ENCODE results near the gene PIK3CA.

The PIK3CA gene

DNA sequence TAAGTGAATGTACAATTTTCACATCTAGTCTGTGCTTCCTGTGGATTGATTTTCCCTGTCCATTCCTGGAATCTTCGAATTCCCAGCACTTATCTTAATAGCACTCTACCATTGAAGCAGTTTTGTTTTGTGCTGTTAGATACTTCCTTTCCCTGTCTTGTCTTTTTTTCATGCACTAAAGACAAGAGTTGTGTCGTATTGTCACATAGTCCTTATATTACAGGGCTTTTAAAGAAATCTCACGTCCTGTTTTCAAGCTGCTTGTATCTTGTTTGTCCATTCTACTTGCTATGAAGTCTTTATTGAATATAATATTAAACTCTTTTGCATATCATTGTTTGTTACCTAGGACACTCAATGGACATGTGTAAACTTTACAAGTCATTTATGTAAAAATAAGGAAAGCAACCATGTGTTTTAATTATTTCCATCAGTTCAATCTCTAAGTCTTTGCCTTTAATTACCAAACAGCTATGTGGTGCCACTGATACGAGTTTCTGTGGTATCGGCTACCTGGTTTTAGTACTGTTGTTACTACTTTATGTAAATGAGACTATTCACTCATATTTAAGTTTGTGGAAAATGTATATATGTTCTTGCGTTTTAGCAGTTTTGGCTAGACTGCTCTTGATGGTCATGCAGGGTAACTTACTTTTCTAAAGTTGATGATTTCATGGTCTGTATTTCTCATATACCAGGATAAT, 10.3 kb downstream of the PIK3CA start:
- DNase-seq, result no peak

- DNase-seq, result no peak
Observed at GRCh38 chr3:179163503-179163902, 15.3 kb downstream of the PIK3CA start.

DNA sequence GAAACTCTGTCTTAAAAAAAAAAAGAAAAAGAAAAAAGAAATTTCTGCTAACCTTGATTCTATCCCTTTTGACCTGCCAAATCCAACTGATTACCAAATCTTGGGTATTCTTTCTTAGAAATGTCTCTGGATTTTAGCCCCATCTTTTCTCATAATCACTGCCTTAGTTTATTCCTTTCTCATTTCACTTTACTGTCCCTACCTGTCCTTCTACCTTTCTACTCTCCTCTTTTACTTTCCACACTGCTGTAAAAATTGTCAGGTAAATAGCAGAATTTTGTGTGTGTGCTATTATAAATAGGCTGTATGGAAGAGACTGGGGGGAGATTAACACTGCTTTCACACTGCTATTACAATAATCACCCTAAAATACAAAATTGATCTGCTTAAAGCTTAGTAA, 16.7 kb downstream of the PIK3CA start:
- DNase-seq, result no peak

- no peak for DNase-seq
Observed at GRCh38 chr3:179166561-179167201, 18.5 kb downstream of the PIK3CA start.

GRCh38 chr3:179168918-179169317, 20.8 kb downstream of the PIK3CA start:
- no peak for DNase-seq

GRCh38 chr3:179172546-179172945, 24.4 kb downstream of the PIK3CA start:
- DNase-seq, result no peak

- no peak for DNase-seq
Observed at GRCh38 chr3:179174316-179174715, 26.2 kb downstream of the PIK3CA start.

DNA sequence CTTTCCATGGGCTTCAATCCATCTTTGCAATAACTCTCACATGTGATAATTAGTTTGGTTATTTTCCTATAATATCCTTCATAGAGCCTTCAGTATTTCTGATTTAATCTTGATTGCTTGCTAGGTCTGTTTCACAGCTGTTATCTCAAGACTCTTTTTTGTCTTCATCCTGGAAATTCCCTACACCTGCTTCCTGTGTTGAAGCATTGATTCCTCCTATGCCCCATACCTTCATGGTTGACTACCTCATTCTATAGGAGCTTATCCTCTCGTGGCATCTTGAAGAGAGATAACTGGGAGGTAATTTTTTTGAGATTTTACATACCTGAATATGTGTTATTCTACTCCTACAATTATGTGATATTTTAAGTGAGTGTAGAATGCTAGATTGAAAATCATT, 26.7 kb downstream of the PIK3CA start:
- DNase-seq, result no peak

DNA sequence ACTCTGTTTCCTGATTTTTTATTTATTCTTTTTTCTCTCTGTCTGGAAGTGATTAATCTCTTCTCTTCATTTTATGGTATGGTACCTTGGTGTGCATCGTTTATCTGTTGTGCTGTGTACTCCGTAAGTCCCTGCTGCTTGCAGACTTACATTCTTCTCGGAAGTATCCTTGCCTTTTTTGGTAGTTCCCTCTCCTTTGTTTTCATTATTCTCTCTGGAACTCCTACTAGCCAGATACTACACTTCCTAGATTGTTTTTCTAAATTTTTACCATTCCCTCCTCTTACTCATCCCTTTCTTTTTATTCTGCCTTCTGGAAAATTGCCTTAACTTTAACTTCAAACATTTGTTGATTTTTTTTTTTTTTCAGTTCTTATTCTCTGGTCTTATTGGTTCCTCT, 27.2 kb downstream of the PIK3CA start:
- no peak for DNase-seq

DNA sequence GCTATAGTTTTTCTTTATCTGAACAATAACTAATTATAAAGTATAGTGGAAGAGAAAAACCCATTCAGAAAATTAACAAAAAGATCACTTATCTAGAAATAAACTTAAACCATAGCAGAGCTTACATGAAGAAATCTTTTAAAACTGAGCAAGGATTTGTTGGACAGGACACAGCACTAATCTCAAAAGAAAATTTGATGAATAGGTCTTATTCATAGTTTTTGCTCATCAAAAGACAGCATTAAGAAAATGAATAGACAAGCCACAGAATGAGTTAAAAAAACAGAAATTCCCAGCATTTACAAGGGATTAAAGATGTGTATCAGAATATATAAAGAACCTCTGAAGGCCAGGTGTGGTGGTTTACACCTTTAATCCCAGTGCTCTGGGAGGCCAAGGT, 29.5 kb downstream of the PIK3CA start:
- no peak for DNase-seq

DNA sequence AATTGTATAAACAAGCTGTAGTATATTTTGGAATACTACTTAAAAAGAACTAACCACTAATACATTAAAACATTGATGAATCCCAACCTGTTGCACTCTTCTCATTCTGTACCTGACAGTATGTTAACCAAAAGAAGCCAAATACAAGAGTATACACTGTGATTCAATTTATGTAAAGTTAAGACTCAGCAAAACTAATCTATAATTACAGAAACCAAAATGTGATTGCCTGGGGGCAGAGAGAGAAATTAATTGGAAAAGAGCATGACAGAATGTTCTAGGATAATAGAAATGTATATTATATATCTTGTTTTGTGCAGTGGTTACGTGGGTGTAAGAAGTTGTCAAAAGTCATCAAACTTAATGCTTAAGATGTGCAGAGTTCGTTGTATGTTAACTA, 31.1 kb downstream of the PIK3CA start:
- no peak for DNase-seq

DNA sequence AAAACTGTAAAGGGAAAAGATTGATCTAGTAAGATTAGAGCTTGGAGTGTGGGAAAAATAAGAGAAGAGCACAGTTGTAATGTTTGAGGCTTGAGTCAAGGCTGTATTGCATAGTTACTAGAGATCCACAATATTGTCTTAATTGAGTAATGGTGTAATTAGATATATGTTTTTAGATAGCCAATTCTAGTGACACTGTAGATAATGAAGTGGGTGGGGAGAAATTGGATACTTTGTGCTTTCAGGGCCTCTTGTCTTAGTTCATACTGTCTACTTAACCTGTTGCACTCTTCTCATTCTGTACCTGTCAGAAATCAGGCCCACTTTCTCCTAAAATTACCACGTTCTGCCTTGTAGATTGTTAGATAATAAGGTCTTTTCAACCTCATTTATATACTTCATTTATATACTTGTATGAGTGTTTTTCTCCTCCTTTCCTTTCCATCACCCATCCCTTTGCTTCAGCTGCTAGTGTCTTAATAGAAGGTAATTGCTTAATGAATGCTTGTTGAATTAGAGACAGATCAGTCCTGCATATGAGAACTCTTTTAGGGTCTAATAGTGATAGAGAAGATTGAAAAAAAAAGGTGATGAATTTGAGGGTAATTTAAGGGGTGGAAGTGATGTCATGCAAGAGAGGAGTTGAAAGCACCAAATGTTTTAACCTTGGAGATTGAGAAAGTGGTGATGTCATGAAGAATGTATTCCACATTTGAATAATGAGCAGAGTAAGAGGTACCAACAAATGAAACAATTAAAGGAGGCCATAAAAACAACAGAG, 32.0 kb downstream of the PIK3CA start:
- no peak for DNase-seq

DNA sequence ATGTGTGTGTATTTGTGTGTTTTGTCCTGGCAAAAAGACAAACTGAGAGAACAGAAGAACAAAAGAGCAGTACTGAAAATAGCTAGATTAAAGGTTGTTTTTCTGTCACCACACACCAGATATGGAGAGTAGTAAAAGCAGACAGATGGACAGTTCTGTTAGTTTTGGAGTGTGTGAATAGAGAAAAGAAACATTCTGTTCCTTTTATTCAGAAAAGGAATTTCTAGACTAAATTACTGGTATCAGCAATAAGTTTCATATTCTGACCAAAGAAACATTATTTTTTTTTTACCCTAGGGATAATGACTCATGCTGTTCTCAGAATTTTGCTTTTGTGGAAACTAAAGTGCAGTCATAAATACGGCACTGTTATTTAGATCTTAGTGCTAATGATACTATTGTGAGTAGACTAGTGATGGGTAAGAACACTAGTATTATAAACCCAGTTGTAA, 32.9 kb downstream of the PIK3CA start:
- no peak for DNase-seq

- no peak for DNase-seq
Observed at GRCh38 chr3:179181993-179182551, 33.9 kb downstream of the PIK3CA start.

GRCh38 chr3:179182902-179183301, 34.7 kb downstream of the PIK3CA start:
- no peak for DNase-seq

GRCh38 chr3:179184826-179185225, 36.7 kb downstream of the PIK3CA start:
- no peak for DNase-seq

GRCh38 chr3:179186426-179186825, 38.3 kb downstream of the PIK3CA start:
- no peak for DNase-seq

- no peak for DNase-seq
Observed at GRCh38 chr3:179189759-179190158, 41.6 kb downstream of the PIK3CA start.

GRCh38 chr3:179190581-179190980, 42.4 kb downstream of the PIK3CA start:
- no peak for DNase-seq

DNA sequence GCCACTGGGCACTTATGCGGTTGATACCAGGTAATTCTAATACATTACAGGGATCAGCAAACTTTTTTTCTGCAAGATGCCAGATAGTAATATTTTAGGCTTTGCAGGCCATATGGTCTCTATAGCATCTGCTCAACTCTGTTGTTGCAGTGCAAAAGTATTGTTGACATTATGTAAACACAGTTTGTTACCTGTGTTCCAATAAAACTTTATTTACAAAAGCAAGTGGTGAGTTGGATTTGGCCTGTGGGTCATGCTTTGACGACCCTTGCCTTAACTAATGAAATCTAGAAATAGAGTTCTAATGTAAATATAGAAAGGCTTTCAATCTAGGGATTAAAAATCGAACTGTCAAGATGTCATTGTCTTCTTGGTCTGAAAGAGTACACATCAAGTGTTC, 44.4 kb downstream of the PIK3CA start:
- DNase-seq, result no peak

- DNase-seq, result no peak
Observed at GRCh38 chr3:179194931-179195330, 46.8 kb downstream of the PIK3CA start.

DNA sequence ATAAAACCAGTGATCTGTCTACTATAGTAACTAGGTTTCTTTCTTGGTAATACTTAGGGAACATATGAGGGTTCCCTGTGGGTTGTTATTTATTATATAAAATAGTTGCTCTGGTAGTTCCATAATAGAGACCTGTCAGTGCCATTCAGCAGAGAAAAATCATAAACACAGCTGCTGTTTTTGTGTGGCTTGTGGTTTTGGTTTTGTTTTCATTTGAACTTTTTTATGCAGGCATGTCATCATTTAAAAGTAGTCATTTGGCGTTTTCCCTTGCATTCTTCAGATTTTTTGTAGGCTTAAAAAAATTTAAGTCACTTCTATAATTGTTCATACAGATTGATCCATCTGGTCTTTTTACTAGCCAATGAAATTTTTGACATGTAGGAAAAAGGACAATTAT, 47.9 kb downstream of the PIK3CA start:
- no peak for DNase-seq

DNA sequence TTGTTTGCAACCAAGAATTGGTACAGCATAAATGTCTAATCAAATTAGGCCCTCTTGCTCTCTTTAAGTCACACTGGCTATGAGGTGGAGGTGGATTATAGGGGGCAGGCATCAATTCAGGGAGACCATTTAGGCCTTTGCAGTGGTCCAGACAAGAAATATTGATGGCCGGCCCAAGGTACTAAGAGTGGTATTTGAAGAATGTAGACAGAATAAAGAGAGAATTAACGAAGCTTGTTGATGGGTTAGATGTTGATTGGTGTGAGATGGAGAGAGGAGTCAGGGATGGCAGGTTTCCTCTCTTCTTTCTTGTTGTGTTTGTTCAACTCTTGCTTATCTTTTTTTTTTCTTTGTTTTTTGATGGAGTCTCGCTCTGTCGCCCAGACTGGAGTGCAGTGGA, 48.5 kb downstream of the PIK3CA start:
- DNase-seq, result no peak

GRCh38 chr3:179200790-179201189, 52.6 kb downstream of the PIK3CA start:
- no peak for DNase-seq

All from DMS79 (cell line).